Tibial artery (tissue), 4 donors: ENCODE results near the gene SLC15A1.
"Not testable (repeated sequence)": the region's sequence is repeated elsewhere in the genome, so short reads cannot be mapped to it uniquely, and the experiment has no call there.

Experiments
- DNase-seq, 2 donors: peaks; one replicate each; pipeline ENCODE4 v3.0.0-alpha.2; 2019
- H3K27ac ChIP-seq, 2 donors: fragments of 200-600 bp; sonication (generic) in 1 of 2; 1 replicate in 1 of 2; 2 replicates in 1 of 2; pipeline ENCODE4 v1.5.1; 2018 to 2019; ENCODE audit warnings: mild to moderate bottlenecking in 1 of 2
- H3K27me3 ChIP-seq, 2 donors: fragments of 200-600 bp; sonication (generic) in 1 of 2; one replicate each; pipeline versions ENCODE4 v1.5.1 to v1.6.0; 2016 to 2019
- H3K36me3 ChIP-seq, 3 donors: fragments of 200-600 bp; sonication (generic) in 2 of 3; one replicate each; pipeline ENCODE4 v1.5.1; 2016 to 2019; ENCODE audit warnings: mild to moderate bottlenecking in 2 of 3
- H3K4me1 ChIP-seq, 4 donors: fragments of 200-600 bp; sonication (generic) in 2 of 4; 1 replicate in 3 of 4; 2 replicates in 1 of 4; pipeline ENCODE4 v1.5.1; 2016 to 2019
- H3K4me3 ChIP-seq, 2 donors: fragments of 200-600 bp; sonication (generic) in 1 of 2; 1 replicate in 1 of 2; 2 replicates in 1 of 2; pipeline ENCODE4 v1.5.1; 2018 to 2019; ENCODE audit warnings: mild to moderate bottlenecking in 2 of 2
- H3K9me3 ChIP-seq, 3 donors: fragments of 200-600 bp; sonication (generic) in 1 of 3; one replicate each; pipeline ENCODE4 v1.5.1; 2016 to 2019
- intact Hi-C: fragments of 100-400 bp; cut with DNase I; formaldehyde crosslinking; loops from one replicate; pipeline ENCODE4 v1.15.0; 2023; ENCODE audit warnings: low total_unique reads
- TF ChIP-seq, protein P1 (sequence below), 2 experiments: fragments of 200-600 bp in 1 of 2; fragments of 450-650 bp in 1 of 2; IDR thresholded peaks; one replicate each; pipeline ENCODE4 v1.5.1; 2017 to 2019; ENCODE audit warnings: antibody characterized with exemption in 2 of 2, mild to moderate bottlenecking in 1 of 2, moderate library complexity in 1 of 2

The SLC15A1 gene

GRCh38 chr13:98648141-98648540, 104.3 kb downstream of the SLC15A1 start:
- no peaks in the 10 kb centered on the region for H3K9me3 ChIP-seq
- DNase-seq, result no peak
- H3K27me3 ChIP-seq, result peaks cover 0 to 2% of the 10 kb centered on the region in 2 donors
- no peaks in the 10 kb centered on the region for H3K36me3 ChIP-seq
- no peaks in the 10 kb centered on the region for H3K4me1 ChIP-seq
- no peak overlapping the region for H3K27ac ChIP-seq
- TF ChIP-seq, protein P1, sequence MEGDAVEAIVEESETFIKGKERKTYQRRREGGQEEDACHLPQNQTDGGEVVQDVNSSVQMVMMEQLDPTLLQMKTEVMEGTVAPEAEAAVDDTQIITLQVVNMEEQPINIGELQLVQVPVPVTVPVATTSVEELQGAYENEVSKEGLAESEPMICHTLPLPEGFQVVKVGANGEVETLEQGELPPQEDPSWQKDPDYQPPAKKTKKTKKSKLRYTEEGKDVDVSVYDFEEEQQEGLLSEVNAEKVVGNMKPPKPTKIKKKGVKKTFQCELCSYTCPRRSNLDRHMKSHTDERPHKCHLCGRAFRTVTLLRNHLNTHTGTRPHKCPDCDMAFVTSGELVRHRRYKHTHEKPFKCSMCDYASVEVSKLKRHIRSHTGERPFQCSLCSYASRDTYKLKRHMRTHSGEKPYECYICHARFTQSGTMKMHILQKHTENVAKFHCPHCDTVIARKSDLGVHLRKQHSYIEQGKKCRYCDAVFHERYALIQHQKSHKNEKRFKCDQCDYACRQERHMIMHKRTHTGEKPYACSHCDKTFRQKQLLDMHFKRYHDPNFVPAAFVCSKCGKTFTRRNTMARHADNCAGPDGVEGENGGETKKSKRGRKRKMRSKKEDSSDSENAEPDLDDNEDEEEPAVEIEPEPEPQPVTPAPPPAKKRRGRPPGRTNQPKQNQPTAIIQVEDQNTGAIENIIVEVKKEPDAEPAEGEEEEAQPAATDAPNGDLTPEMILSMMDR (IDR thresholded peaks at IDR 0.05), result no peak
- intact Hi-C loops, result loop anchor here (2.0 kb wide), 1 partner anchor 203 kb away; no protein-coding TSS in a partner anchor
- no peak overlapping the region for H3K4me3 ChIP-seq

GRCh38 chr13:98647121-98647520, 105.4 kb downstream of the SLC15A1 start:
- H3K4me1 ChIP-seq, result no peaks in the 10 kb centered on the region
- peaks cover 0 to 2% of the 10 kb centered on the region in 2 donors for H3K27me3 ChIP-seq
- DNase-seq, result no peak
- H3K27ac ChIP-seq, result no peak overlapping the region
- no peaks in the 10 kb centered on the region for H3K9me3 ChIP-seq
- no peaks in the 10 kb centered on the region for H3K36me3 ChIP-seq
- no peak overlapping the region for H3K4me3 ChIP-seq
- intact Hi-C loops, result no loop called here
- TF ChIP-seq, protein P1 (IDR thresholded peaks at IDR 0.05), result no peak

DNA sequence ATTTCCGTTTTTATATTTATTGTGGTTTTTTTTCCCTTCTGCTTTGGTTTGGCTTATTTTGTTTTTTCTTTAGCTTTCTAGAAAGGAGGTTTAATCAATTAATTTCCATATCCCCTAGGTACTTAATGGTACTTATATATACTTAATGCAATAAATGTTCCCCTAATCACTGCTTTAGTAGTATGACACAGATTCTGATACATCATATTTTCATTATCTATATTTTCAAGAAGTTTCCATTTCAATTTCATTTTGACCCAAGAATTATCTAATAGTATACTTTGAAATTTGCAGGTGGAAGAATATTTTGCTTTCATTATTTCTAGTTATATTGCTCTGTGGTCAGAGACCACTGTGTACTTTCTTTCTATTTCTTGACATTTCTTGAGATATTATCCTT, 109.0 kb downstream of the SLC15A1 start:
- no peak overlapping the region for H3K27ac ChIP-seq
- peaks cover 0 to 2% of the 10 kb centered on the region in 2 donors for H3K27me3 ChIP-seq
- DNase-seq, result no peak
- no peaks in the 10 kb centered on the region for H3K36me3 ChIP-seq
- intact Hi-C loops, result no loop called here
- no peaks in the 10 kb centered on the region for H3K4me1 ChIP-seq
- TF ChIP-seq, protein P1 (IDR thresholded peaks at IDR 0.05), result no peak
- H3K4me3 ChIP-seq, result no peak overlapping the region
- no peaks in the 10 kb centered on the region for H3K9me3 ChIP-seq

DNA sequence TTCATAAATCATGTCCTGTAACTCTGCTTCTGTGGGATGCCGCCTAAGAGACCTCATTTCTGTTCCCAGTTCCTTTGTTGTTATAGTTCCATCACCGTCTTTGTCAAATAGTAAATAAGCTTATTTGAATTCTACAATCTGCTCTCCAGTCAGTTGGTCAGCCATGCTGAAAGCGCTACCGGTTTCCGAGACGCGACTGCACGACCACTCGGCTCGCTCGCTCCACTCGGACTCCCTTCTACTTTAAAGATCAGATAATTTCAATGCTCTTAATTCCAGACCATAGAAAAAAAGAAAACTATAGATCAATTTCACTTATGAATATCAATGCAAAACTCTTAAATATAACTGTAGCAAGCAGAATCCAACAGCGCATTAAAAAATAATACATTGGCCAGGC, 111.4 kb downstream of the SLC15A1 start:
- no peaks in the 10 kb centered on the region for H3K4me1 ChIP-seq
- H3K4me3 ChIP-seq, result no peak overlapping the region
- H3K9me3 ChIP-seq, result no peaks in the 10 kb centered on the region
- peaks cover 0 to 2% of the 10 kb centered on the region in 2 donors for H3K27me3 ChIP-seq
- TF ChIP-seq, protein P1 (IDR thresholded peaks at IDR 0.05), result no peak
- H3K27ac ChIP-seq, result no peak overlapping the region
- no peak for DNase-seq
- no peaks in the 10 kb centered on the region for H3K36me3 ChIP-seq
- intact Hi-C loops, result no loop called here

GRCh38 chr13:98639785-98640184, 112.7 kb downstream of the SLC15A1 start:
- H3K36me3 ChIP-seq, DNase-seq, H3K4me1 ChIP-seq, intact Hi-C loops, H3K4me3 ChIP-seq, H3K27me3 ChIP-seq, H3K9me3 ChIP-seq, H3K27ac ChIP-seq: not testable (repeated sequence)

- intact Hi-C loops, DNase-seq, H3K4me1 ChIP-seq, H3K27ac ChIP-seq, H3K4me3 ChIP-seq, H3K36me3 ChIP-seq, H3K9me3 ChIP-seq, H3K27me3 ChIP-seq: not testable (repeated sequence)
Measured at GRCh38 chr13:98638352-98638751, 114.1 kb downstream of the SLC15A1 start.
